Measurements from ENCODE around the gene MPO.

MPO gene

DNA sequence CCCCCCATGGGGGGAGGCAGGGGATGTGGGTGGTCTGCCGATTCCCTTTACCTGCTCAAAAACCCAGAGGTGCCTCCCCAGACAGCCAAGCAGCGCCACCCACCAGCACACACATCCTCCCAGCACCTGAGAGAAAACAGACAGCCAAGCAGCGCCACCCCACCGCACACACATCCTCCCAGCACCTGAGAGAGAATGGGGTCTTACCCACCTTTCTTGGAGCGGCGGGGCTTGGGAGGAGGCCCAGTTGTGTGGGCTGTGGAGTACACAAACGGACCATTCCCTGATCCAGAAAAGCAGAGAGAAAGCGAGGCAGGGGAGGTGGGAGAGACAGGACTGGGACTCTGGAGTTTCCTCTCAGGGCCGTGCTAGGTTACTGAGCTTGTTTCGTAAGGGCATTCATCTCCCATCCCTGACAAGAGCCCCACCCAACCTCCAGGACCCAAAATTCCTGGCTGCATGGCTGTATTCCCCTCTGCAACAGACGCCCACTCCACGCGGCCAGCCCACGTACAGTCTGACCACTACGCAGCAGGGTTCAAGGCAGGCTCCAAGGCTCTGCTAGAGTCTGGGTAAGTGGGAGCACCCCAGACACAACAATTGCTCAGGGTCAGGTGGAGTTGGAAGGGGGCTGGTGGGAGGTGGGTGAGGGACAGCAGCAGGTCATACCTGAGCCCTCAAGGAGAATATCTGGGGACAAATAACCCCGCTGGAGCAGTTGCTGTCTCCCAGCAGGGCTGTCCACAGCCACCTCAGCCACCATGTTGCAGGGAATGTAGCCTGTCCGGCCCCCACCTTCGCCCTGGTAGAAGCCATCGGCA, 25.6 kb upstream of the MPO start:
- no peak for DNase-seq

- DNase-seq: no peak
These were observed 24.9 kb upstream of the MPO start for GRCh38 chr17:58305626-58306025.

DNA sequence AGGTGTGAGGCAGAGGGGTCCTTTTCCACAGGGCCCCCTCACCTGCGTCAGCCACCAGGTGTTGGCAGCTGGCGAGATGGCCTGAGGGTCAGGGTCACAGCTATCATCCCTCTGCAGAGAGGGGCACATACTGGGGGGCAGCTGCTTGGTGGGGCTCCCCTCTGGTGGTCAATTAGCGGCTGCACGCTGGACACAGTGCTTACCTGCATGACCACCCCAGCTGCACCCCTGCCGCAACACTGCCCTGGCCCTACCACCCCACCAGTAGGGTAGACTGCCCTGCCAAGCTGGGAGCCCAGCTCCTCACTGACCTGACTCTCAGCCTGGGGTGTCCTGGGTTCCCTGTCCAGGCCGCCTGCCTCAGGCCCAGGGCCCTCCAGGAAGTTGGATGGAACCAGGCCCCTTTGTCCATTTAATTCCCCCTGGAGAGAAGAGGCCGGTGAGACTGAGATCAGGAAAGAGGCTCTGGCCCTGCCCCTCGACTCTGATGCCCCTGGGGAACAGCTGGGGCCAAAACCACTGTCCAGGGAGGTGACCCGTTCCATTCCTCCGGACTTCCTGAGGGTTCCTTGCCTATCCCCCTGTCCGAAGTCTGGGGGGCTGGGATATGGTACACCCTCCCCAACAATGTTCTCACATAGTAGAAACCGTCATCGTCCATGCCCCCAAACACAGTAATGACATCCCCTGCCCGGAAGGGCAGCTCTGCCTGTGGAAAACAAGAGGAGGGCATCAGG, 24.2 kb upstream of the MPO start:
- DNase-seq: no peak

- DNase-seq: peak; percentile 46
These were observed 23.4 kb upstream of the MPO start for GRCh38 chr17:58303971-58304749.

- DNase-seq: no peak
These were observed 22.3 kb upstream of the MPO start for GRCh38 chr17:58302919-58303585.

DNA sequence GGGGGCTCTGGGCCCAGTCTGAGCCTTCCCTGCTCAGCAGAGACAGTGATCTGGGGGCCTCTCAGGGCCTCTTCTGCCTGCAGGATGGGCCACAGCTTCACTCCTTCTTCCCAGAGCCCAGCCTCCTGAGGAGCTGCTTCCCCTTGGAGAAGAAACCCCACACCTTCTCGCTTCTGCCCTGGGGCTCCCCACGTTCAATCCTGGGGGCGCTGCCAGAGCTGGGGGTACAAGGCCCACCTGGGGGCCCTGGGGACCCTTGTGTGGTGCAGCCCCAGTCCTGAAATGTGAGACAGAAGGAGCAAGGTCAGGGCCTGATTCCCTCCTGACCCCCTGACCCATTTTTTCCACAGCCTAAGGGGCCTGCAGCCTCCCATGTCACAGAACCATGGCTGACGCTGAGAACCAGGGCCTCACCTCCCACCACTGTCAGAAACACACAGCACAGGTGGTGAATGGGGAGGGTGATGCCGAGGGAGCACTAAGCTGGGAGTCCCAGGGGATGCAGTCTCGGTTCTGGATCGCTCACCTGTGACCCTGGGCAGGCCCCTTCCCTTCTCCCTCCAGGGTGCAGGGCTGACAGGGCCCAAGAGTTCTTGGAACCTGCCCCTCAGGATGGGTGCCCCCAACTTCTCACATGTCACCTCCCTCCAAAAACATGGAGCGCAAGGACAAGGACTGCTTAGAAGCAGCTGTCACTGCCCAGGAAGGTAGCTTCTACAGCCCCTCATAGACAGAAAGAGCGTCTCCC, 21.6 kb upstream of the MPO start:
- DNase-seq: no peak

DNA sequence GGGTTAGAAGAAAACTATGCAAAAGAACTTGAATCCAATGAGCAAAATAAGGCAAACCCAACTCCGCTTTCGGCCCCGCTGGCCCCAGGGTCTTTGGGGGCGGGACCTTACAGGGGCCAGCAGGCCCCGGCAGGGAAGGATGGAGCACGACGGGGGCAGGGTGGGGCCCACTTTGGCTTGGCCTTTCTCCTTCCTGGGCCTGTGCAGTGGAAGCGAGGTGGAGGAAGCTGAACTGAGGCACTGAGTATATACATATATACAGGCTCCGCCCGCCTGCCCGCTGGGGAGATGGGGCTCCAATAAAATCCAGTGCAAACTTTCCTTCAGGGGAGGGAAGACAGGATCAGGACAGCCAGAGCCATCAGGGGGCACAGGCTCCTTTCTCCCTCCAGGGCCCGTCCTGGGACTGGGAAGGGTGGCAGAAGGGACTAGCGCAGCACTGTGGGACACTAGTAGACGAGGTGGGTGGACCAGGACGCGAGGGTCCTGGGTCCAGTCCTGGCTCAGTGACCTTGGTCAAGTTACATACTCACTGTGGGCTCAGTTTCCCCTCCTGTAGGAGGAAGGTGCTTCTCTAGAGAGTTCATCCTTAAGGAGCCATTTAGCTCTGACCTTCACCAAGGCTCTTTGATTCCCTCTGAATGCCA, 20.9 kb upstream of the MPO start:
- no peak for DNase-seq

GRCh38 chr17:58300336-58300735, 19.6 kb upstream of the MPO start:
- DNase-seq: no peak

GRCh38 chr17:58294034-58294433, 13.3 kb upstream of the MPO start:
- no peak for DNase-seq

- no peak for DNase-seq
These were observed 10.5 kb upstream of the MPO start for GRCh38 chr17:58291246-58291645.

DNA sequence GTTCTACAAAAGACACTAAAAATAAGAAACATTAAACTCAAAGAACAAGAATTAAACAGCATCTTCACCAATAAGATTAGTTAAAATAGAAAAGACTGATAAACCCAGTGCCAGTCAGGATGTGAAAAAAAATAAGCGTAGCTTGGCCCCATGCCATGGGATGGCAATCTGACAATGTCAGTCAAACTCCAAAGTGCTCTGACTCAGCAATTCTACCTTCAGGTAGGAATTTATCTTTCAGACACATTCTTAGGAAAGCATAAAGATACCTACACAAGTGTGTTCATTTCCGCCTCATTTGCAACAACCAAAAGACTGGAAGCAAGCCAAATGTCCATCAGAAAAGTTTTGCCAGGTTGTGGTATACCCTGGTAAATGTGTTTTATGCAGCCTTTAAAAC, 9.1 kb upstream of the MPO start:
- no peak for DNase-seq

- DNase-seq: no peak
These were observed 4.7 kb upstream of the MPO start for GRCh38 chr17:58285422-58285810.

GRCh38 chr17:58284613-58285421, 4.1 kb upstream of the MPO start:
- DNase-seq: no peak

GRCh38 chr17:58283674-58284612, 3.2 kb upstream of the MPO start:
- DNase-seq: no peak

GRCh38 chr17:58282442-58282841, 1.7 kb upstream of the MPO start:
- DNase-seq: no peak

DNA sequence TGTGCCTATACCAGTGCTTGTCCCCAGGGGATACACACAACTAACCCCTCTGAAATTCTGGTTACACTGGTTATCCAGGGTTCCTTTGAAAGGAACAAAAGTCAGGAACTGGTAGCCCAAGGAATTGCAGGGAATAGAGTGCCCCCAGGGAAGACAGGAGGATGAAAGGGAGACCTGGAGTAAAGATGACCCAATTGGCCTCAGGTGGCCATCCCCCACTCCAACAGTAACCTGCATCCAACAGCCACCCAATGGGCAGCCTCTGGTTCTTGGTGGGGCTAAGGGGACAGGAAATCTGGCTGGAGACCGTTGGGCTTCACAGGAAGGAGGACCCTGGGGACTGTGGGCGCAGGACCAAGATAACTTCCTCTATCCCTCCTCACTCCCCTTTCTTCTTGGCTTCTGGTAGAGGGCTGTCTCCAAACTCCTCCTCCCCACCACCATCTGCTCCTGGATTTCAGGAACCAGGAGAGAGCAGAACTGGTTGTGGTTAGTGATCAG, 826 bp upstream of the MPO start:
- DNase-seq: no peak

- DNase-seq: no peak
These were observed 827 bp downstream of the MPO start for GRCh38 chr17:58279736-58280479.

DNA sequence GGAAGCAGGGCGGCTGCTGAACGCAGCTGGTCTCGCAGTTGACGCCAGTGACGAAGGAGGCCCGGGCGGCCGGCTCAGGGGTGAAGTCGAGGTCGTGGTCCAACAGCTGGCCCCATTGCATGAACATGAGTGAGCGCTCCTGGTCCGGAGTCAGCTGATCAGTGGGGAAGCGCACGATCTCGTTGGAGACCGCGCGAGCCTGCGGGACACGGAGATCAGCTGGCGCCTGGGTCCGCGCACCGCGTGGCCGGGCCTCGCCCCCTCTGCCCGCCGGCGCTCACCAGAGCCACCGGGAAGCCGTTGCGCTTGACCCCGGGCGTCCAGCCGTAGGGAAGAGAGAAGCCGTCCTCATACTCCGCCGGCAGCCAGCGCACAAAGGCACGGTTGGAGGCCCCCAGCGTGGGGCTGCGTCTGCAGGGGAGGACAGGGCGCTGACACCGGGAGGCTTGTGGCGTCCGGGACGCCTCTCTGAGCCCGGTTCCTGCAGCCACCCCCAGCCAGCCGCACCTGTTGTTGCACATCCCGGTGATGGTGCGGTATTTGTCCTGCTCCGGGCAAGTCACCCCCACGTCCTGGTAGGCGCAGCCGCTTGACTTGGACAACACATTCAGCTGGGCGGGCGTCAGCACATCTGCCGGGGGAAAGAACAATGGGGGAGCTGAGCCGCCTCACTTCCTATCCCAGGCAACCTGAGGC, 1.6 kb downstream of the MPO start:
- DNase-seq: no peak

All from effector CD4-positive, alpha-beta T cell (primary cell).